Activated effector memory CD4-positive, alpha-beta T cell treated with Interleukin-2 at 50 U/mL for 16 hours (primary cell): Measurements from ENCODE around the gene ZNF804A.

ENCODE experiments used
- DNase-seq: peaks from one replicate; pipeline ENCODE4 v3.0.0-alpha.2; 2020

Gene ZNF804A

GRCh38 chr2:184611361-184612085 lies 13.2 kb downstream of the ZNF804A start:
- DNase-seq: no peak

GRCh38 chr2:184620367-184620766 lies 22.0 kb downstream of the ZNF804A start:
- DNase-seq: no peak

GRCh38 chr2:184624311-184624710 lies 26.0 kb downstream of the ZNF804A start:
- no peak for DNase-seq

- no peak for DNase-seq
Observed at GRCh38 chr2:184628051-184628450, 29.7 kb downstream of the ZNF804A start.

GRCh38 chr2:184633726-184634125 lies 35.4 kb downstream of the ZNF804A start:
- DNase-seq: no peak

GRCh38 chr2:184637781-184638180 lies 39.5 kb downstream of the ZNF804A start:
- no peak for DNase-seq

- no peak for DNase-seq
Observed at GRCh38 chr2:184644685-184645084, 46.4 kb downstream of the ZNF804A start.

GRCh38 chr2:184646177-184646576 lies 47.8 kb downstream of the ZNF804A start:
- DNase-seq: no peak

- no peak for DNase-seq
Observed at GRCh38 chr2:184646593-184646992, 48.3 kb downstream of the ZNF804A start.

- DNase-seq: no peak
Observed at GRCh38 chr2:184654945-184655344, 56.6 kb downstream of the ZNF804A start.

- DNase-seq: no peak
Observed at GRCh38 chr2:184677171-184677570, 78.8 kb downstream of the ZNF804A start.

GRCh38 chr2:184679219-184680018 lies 81.1 kb downstream of the ZNF804A start:
- no peak for DNase-seq

GRCh38 chr2:184680825-184681224 lies 82.5 kb downstream of the ZNF804A start:
- no peak for DNase-seq

GRCh38 chr2:184681642-184682321 lies 83.5 kb downstream of the ZNF804A start:
- no peak for DNase-seq

GRCh38 chr2:184683911-184684310 lies 85.6 kb downstream of the ZNF804A start:
- no peak for DNase-seq

- DNase-seq: no peak
Observed at GRCh38 chr2:184685999-184686841, 87.9 kb downstream of the ZNF804A start.

GRCh38 chr2:184689638-184690037 lies 91.3 kb downstream of the ZNF804A start:
- DNase-seq: no peak

- DNase-seq: no peak
Observed at GRCh38 chr2:184692141-184692734, 93.9 kb downstream of the ZNF804A start.

GRCh38 chr2:184696644-184697043 lies 98.3 kb downstream of the ZNF804A start:
- DNase-seq: no peak

GRCh38 chr2:184698476-184698875 lies 100.1 kb downstream of the ZNF804A start:
- DNase-seq: no peak

GRCh38 chr2:184721881-184722280 lies 123.6 kb downstream of the ZNF804A start:
- no peak for DNase-seq

- no peak for DNase-seq
Observed at GRCh38 chr2:184727813-184728212, 129.5 kb downstream of the ZNF804A start.
